IPS DF 6.9 (cell line): ENCODE measurements around the gene TEDC2.

Source experiments
- DNase-seq: peaks from one replicate; pipeline ENCODE4 v3.0.0-alpha.2; 2013; ENCODE audit warnings: low read depth, low spot score
- H3K27ac ChIP-seq: one replicate; pipeline ENCODE4 v1.5.1; 2013; ENCODE audit warnings: low read length, control low read depth
- H3K27me3 ChIP-seq: 2 replicates; pipeline ENCODE4 v1.6.1; 2013; ENCODE audit warnings: mild to moderate bottlenecking, low read length; ENCODE audit not compliant: control insufficient read depth, insufficient read depth
- H3K36me3 ChIP-seq: 2 replicates; pipeline ENCODE4 v1.6.1; 2013; ENCODE audit warnings: low read length; ENCODE audit not compliant: control insufficient read depth, insufficient read depth
- H3K4me1 ChIP-seq: 2 replicates; pipeline ENCODE4 v1.6.1; 2013; ENCODE audit warnings: low read length; ENCODE audit not compliant: control insufficient read depth, insufficient read depth
- H3K4me3 ChIP-seq: 2 replicates; pipeline ENCODE4 v1.5.1; 2013; ENCODE audit warnings: mild to moderate bottlenecking, low read length
- H3K9me3 ChIP-seq: 2 replicates; pipeline ENCODE4 v1.6.1; 2013; ENCODE audit warnings: low read length, inconsistent platforms; ENCODE audit not compliant: control insufficient read depth, insufficient read depth
- WGBS: extraction: QIAGEN DNeasy Blood & Tissue Kit; methylation state at CpG from one replicate; pipeline ENCODE4 v1.1.7; 2013; ENCODE audit warnings: mixed read lengths, missing lambda C conversion rate; ENCODE audit not compliant: insufficient read length, insufficient coverage; 5-methylcytosine and 5-hydroxymethylcytosine counted together

TEDC2 gene

DNA sequence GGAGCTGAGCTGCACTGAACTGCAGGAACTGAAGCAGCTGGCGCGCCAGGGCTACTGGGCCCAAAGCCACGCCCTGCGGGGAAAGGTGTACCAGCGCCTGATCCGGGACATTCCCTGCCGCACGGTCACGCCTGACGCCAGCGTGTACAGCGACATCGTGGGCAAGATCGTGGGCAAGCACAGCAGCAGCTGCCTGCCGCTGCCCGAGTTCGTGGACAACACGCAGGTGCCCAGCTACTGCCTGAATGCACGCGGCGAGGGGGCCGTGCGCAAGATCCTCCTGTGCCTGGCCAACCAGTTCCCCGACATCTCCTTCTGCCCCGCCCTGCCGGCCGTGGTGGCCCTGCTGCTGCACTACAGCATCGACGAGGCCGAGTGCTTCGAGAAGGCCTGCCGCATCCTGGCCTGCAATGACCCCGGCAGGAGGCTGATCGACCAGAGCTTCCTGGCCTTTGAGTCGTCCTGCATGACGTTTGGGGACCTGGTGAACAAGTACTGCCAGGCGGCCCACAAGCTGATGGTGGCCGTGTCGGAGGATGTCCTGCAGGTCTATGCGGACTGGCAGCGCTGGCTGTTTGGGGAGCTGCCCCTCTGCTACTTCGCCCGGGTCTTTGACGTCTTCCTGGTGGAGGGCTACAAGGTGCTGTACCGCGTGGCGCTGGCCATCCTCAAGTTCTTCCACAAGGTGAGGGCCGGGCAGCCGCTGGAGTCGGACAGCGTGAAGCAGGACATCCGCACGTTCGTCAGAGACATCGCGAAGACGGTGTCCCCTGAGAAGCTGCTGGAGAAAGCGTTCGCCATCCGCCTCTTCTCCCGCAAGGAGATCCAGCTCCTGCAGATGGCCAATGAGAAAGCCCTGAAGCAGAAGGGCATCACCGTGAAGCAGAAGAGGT is 36.6 kb downstream of the TEDC2 start:
- no peak overlapping the region for H3K4me3 ChIP-seq
- no peaks in the 10 kb centered on the region for H3K4me1 ChIP-seq
- DNase-seq = no peak
- WGBS = no CpG with 5 or more reads among the region's 62 CpGs
- peaks cover 22% of the 10 kb centered on the region for H3K36me3 ChIP-seq
- H3K27ac ChIP-seq = no peak overlapping the region
- no peaks in the 10 kb centered on the region for H3K27me3 ChIP-seq
- H3K9me3 ChIP-seq = no peaks in the 10 kb centered on the region

GRCh38 chr16:2497116-2497630 is 37.3 kb downstream of the TEDC2 start:
- Histone ChIP-seq H3K36me3 (peaks cover 22% of the 10 kb centered on the region), H3K4me3 (no peak overlapping the region; the same call in 1 of the 2 replicates), H3K4me1 (peaks cover 4% of the 10 kb centered on the region), H3K27ac (no peak overlapping the region), H3K27me3 (no peaks in the 10 kb centered on the region), H3K9me3 (no peaks in the 10 kb centered on the region)
- WGBS = no CpG with 5 or more reads among the region's 21 CpGs
- DNase-seq = no peak

DNA sequence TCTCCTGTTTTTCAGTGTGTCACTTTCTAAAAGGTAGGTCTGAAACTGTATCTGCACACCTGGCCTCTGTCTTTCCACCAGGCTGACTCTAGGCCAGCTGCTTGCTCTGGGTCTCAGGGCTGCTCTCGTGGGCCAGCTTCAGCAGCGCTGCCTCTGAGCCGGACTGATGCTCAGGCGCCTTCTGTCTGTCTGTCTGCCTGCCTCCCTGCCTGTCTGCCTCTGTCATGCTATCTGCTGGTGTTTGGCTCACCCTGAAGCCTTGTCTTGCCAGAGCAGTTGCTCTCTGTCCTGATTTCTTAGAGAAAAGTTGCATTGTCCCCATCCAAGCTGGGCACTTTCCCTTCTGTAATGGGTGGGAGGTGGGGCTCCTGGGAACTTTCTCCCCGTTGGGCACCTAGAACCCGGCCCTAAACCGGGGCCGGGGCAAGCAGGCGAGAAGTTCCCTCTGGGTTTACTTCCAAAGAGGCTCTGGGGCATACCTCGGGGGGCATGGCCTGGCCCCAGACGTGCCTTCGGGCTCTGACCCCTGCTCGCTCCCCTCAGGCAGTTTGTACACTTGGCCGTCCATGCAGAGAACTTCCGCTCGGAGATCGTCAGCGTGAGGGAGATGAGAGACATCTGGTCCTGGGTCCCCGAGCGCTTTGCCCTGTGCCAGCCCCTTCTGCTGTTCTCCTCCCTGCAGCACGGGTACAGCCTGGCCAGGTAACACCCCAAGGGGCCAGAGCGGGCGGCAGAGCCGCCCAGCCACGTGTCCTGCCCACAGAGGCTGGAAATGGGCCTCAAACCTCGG is 38.0 kb downstream of the TEDC2 start:
- no CpG with 5 or more reads among the region's 26 CpGs for WGBS
- Histone ChIP-seq H3K27me3 (no peaks in the 10 kb centered on the region), H3K4me1 (peaks cover 4% of the 10 kb centered on the region), H3K4me3 (no peak overlapping the region), H3K27ac (no peak overlapping the region), H3K9me3 (no peaks in the 10 kb centered on the region), H3K36me3 (peaks cover 22% of the 10 kb centered on the region)
- DNase-seq = no peak

DNA sequence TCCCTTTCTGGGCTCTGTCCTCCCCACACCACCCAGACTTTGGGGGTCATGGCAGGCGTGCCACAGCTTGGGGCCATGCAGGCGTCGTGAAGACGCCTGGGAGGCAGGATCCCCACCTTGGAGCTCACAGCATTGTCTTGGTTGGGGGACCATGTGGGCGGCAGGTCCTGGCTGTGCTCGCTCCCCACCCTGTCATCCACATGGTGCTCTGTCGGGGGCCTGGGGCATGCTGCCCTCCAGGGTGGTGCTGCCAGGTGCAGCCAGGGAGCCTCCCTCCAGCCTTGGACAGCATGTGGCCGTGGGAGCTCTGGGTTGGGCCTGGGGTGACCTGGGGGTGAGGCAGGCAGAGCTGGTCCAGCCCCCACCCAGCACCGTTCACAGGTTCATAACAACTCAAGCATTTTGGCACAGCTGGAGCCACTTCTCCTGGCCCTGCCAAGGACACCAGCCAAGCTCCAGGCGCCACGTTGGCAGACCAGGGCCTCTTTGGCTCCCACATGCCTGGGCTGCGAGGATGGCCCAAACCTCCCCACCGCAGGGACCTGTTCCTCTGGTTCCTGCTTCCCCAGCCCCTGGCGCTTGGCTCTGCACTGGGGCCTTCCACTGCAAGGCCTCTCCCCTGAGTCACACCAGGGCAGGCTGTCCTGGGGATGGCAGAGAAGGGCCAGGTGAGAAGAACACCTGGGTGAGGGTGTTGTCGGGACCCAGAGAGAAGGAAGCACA is 38.8 kb downstream of the TEDC2 start:
- H3K27me3 ChIP-seq = no peaks in the 10 kb centered on the region

GRCh38 chr16:2499454-2499853 is 39.5 kb downstream of the TEDC2 start:
- no peak for DNase-seq
- Histone ChIP-seq H3K4me1 (peaks cover 4% of the 10 kb centered on the region), H3K9me3 (no peaks in the 10 kb centered on the region), H3K4me3 (no peak overlapping the region), H3K36me3 (peaks cover 22% of the 10 kb centered on the region), H3K27me3 (no peaks in the 10 kb centered on the region), H3K27ac (no peak overlapping the region)
- no CpG with 5 or more reads among the region's 6 CpGs for WGBS

More for the DNA sequence above, 38.8 kb downstream of the TEDC2 start:
- Histone ChIP-seq H3K27ac (no peak overlapping the region), H3K4me3 (no peak overlapping the region), H3K4me1 (peaks cover 4% of the 10 kb centered on the region), H3K36me3 (peaks cover 22% of the 10 kb centered on the region), H3K9me3 (no peaks in the 10 kb centered on the region)
- DNase-seq = no peak
- WGBS = no CpG with 5 or more reads among the region's 15 CpGs

GRCh38 chr16:2499890-2500429 is 40.1 kb downstream of the TEDC2 start:
- WGBS = no CpG with 5 or more reads among the region's 29 CpGs
- peaks cover 22% of the 10 kb centered on the region for H3K36me3 ChIP-seq
- peaks cover 4% of the 10 kb centered on the region for H3K4me1 ChIP-seq
- no peak for DNase-seq
- H3K4me3 ChIP-seq = no peak overlapping the region
- no peak overlapping the region for H3K27ac ChIP-seq
- no peaks in the 10 kb centered on the region for H3K27me3 ChIP-seq
- H3K9me3 ChIP-seq = no peaks in the 10 kb centered on the region

GRCh38 chr16:2500430-2500917 is 40.6 kb downstream of the TEDC2 start:
- Histone ChIP-seq H3K36me3 (peaks cover 22% of the 10 kb centered on the region), H3K9me3 (no peaks in the 10 kb centered on the region), H3K27ac (no peak overlapping the region), H3K27me3 (no peaks in the 10 kb centered on the region), H3K4me1 (peaks cover 4% of the 10 kb centered on the region), H3K4me3 (no peak overlapping the region)
- no CpG with 5 or more reads among the region's 20 CpGs for WGBS
- DNase-seq = no peak

- Histone ChIP-seq H3K4me1 (peaks cover 4% of the 10 kb centered on the region), H3K4me3 (peak overlapping the region; percentile 31; the same call in 1 of the 2 replicates), H3K9me3 (no peaks in the 10 kb centered on the region), H3K36me3 (peaks cover 20% of the 10 kb centered on the region), H3K27ac (no peak overlapping the region), H3K27me3 (no peaks in the 10 kb centered on the region)
- peak; percentile 71 for DNase-seq
- no CpG with 5 or more reads among the region's 23 CpGs for WGBS
These were observed 41.2 kb downstream of the TEDC2 start for GRCh38 chr16:2500918-2501750.
